HG02981 (cell line): ENCODE results near the gene GRAP.

Experiments used
- ATAC-seq: cut with Tn5 transposase; IDR thresholded peaks from one replicate; pipeline ENCODE4 v1.9.1; 2021; ENCODE audit warnings: mild to moderate bottlenecking, moderate library complexity; ENCODE audit not compliant: unreplicated experiment

Gene GRAP

GRCh38 chr17:18986541-18987229 lies 60.1 kb downstream of the GRAP start:
- ATAC-seq = no peak

DNA sequence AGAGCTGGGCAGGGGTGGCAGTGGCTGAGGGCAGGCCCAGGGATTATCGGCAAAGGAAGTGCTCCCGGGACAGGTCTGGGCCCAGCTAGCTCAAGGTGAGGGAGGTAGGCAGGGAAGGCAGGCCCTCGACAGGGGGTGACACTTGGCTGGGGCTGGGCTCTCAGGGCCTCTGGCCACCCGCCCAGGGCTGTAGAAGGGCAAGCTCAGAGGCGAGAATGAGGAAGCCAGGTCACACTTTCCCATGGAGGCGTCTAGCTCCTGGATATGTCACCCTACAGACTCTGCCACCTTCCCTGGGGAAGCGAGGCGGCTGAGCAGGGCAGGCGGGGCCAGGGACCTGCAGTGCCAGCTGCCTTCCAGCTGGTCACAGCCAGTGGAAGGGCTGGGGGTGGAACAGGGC lies 61.3 kb downstream of the GRAP start:
- no peak for ATAC-seq

DNA sequence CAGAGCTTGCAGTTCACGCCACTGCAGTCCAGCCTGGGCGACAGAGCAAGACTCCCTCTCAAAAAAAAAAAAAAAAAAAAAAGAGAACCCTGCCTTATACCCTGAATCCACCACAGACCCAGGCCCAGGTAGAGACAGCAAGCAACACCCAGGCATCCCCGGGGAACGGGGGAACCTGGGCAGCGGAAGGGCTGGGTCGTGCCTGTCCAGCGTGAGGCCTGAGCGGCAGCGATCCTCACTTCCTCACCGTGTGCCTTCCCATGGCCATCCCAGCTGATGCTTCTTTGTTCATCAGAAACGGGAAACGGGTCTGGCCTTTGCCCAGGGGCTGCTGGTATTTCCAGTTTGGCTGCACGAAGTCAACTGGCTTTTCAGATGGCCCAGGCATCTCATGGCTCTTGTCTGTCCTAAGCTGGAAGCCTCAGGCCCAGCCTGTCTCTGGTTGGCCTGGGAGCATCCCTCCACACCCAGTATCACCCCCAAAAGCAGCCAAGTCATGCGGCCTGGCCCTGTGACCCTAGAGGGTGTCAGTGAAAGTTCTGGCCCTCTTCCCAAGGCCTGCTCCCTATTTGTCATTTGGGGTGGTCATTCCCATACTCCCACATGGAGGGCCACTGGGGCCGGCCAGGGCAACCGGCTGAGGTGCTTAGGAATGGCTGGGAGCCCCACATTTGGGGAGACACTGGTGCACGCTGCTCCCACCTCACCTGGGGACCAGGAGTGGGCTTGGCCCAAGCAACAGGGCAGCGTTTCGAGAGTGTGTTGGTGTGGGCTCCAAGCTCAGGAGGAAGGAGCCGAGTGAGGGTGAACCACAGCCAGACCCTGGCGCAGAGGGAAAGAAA lies 62.3 kb downstream of the GRAP start:
- no peak for ATAC-seq

- ATAC-seq = no peak
These were observed 64.9 kb downstream of the GRAP start for GRCh38 chr17:18981642-18982424.

- ATAC-seq = no peak
These were observed 65.5 kb downstream of the GRAP start for GRCh38 chr17:18981335-18981641.

GRCh38 chr17:18980682-18981334 lies 65.9 kb downstream of the GRAP start:
- ATAC-seq = no peak

DNA sequence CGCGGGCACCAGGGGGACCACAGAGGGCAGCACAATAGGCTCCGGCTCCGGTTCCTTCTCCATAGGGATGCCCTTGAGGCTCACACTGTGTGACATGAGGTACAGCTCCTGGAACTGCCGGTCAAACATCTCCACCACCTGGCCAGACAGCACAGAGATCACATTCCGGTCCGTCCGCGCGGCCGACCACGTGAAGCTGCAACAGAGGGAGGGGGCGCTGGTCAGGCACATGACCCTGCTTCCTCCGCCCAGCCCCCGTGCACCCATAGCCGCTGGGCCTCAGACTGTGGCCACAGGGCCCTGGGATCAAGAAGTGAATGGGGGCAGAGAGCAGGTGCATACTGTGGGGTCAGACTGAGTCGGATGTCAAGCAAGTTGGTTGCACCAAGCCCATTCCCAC lies 68.1 kb downstream of the GRAP start:
- ATAC-seq = no peak

GRCh38 chr17:18978050-18978449 lies 68.7 kb downstream of the GRAP start:
- no peak for ATAC-seq

DNA sequence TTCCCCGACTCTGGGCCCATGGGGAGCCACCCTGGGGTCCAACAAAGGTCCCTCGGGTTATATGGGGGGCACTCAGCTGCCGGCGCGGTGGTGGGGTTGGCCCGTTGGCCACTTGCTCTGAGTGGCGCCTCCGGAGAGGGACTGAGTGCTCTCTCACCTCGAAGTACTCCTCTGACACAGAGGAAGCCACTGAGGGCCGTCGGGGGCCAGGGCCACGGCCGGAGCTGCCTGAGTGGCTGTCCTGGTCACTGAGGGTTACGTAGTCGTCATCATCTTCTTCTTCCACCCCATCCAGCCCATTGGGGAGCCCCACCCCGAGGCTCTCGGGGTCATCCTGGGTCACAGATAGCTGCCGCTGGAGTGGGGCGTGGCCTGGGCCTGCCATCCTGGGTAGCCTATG lies 69.1 kb downstream of the GRAP start:
- ATAC-seq = no peak

- no peak for ATAC-seq
These were observed 69.7 kb downstream of the GRAP start for GRCh38 chr17:18977021-18977420.

- no peak for ATAC-seq
These were observed 70.6 kb downstream of the GRAP start for GRCh38 chr17:18976201-18976600.

DNA sequence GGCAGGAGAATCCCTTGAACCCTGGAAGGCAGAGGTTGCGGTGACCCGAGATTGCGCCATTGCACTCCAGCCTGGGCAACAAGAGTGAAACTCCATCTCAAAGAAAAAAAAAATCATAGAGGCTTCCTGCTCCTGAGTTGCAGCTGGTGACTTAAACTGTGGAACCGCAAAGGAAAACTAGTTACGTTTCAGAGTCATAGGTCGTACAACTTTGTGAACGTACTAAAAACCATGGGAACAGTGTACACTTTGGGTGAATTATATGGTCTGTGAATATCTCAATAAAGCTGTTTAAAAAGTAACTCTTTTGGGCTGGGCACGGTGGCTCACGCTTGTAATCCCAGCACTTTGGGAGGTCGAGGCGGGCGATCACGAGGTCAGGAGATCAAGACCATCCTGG lies 71.2 kb downstream of the GRAP start:
- ATAC-seq = no peak

DNA sequence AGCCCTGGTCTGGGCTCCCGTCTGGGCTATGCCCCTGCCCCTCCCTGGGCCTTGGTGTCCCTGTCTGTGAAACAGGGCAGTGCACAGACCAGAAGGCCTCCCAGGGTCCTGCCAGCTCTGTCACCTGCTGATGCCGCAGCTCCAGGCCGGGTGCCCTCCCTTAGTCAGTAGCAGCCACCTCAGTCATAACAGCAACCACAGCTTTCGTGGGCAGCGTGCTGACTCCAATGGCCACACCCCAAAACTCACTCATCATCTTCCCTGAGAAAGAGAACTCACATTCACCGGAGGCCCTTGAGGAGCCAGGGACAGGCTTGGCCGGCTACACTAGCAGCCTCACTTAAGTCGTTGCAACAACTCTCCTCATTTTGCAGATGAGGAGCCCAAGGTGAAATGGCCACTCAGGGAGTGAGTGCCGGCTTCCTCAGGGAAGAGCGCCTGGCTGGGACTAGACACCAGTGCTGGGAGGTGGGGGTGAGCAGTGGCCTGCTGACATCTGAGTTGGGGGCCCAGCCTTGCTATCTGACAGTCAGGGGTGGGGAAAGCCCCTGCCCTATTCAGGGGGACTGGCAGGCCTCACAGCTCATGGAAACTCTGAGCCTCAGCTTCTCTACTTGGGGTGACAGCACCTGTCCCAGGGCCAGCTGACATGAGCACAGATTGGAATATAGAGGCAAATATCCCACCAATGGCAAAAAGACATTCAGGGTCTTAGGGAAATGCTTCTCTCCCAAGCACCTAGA lies 72.2 kb downstream of the GRAP start:
- no peak for ATAC-seq

- ATAC-seq = no peak
These were observed 75.0 kb downstream of the GRAP start for GRCh38 chr17:18971801-18972200.
